Prostate gland (tissue), 2 donors: ENCODE data around the gene SH3GL3. TPM values are rescaled to one million over a fixed set of nuclear protein-coding genes. Genes with fewer than 3 reads are reported as not detected.

Experiments used
- DNase-seq: peaks from one replicate; pipeline ENCODE4 v3.0.0-alpha.2; 2019; ENCODE audit warnings: low spot score
- H3K27ac ChIP-seq, 2 donors: fragments of 200-600 bp; sonication (generic); 2 replicates each; pipeline ENCODE4 v1.5.1; 2017 to 2019
- H3K27me3 ChIP-seq: fragments of 200-600 bp; sonication (generic); replicated peaks from 2 replicates; pipeline ENCODE4 v1.5.1; 2019; ENCODE audit not compliant: insufficient read depth
- H3K36me3 ChIP-seq, 2 donors: fragments of 200-600 bp; sonication (generic); 1 replicate in 1 of 2; 2 replicates in 1 of 2; pipeline versions ENCODE4 v1.5.1 to v1.8.1; 2017 to 2019
- H3K4me1 ChIP-seq: fragments of 200-600 bp; sonication (generic); replicated peaks from 2 replicates; pipeline ENCODE4 v1.5.1; 2019
- H3K4me3 ChIP-seq, 2 donors: fragments of 200-600 bp; sonication (generic); 2 replicates each; pipeline ENCODE4 v1.5.1; 2017 to 2019
- H3K9me3 ChIP-seq: fragments of 200-600 bp; sonication (generic); 2 replicates; pipeline ENCODE4 v1.5.1; 2017
- POLR2A ChIP-seq: fragments of 450-650 bp; IDR thresholded peaks from one replicate; pipeline ENCODE4 v1.6.1; 2016; ENCODE audit warnings: antibody characterized with exemption, mild to moderate bottlenecking
- POLR2AphosphoS5 ChIP-seq: sonication (generic); formaldehyde crosslinking; IDR thresholded peaks from one replicate; pipeline ENCODE4 v1.6.1; 2017; ENCODE audit warnings: antibody characterized with exemption
- WGBS: methylation state at CpG from one replicate; pipeline ENCODE4 v1.1.5; 2018; 5-methylcytosine and 5-hydroxymethylcytosine counted together
- intact Hi-C: fragments of 100-400 bp; cut with DNase I; formaldehyde crosslinking; loops from one replicate; pipeline ENCODE4 v1.14.2; 2022
- total RNA-seq, 2 donors: library from RNA; depleted of rRNA; stranded (reverse); fragments of >200 nt; gene quantifications; one replicate each; pipeline ENCODE4 v1.1.0, GENCODE V29; 2016
- TF ChIP-seq, protein P1 (sequence below), 4 experiments: fragments of 200-600 bp in 2 of 4; fragments of 450-650 bp in 2 of 4; sonication (generic) in 2 of 4; IDR thresholded peaks; 1 replicate in 3 of 4; 2 replicates in 1 of 4; pipeline ENCODE4 v1.5.1; 2016 to 2019; ENCODE audit warnings: antibody characterized with exemption in 4 of 4, mild to moderate bottlenecking in 2 of 4, moderate library complexity in 2 of 4

SH3GL3 gene
- total RNA-seq, 2 donors from 2014 or later, result 2.2 to 7.4 TPM

DNA sequence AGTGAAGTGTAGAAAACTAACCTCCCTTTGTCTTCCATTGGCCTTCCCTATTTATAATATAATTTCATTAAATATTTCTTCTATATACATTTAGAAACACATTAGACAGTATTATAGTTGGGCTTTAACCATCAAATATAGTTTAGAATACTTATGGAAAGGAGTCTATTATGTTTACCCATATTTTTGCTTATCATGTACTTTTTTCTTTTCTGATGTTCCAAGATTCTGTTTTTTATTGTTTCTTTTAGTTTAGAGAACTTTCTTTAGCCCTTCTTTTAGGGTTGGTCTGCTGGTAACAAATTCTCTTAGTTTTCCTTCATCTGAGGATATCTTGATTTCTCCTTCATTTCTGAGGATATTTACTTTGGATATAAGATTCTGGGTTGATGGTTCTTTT lies 23.7 kb downstream of the SH3GL3 start:
- intact Hi-C loops, result no loop called here
- H3K4me3 ChIP-seq, result no peak overlapping the region

DNA sequence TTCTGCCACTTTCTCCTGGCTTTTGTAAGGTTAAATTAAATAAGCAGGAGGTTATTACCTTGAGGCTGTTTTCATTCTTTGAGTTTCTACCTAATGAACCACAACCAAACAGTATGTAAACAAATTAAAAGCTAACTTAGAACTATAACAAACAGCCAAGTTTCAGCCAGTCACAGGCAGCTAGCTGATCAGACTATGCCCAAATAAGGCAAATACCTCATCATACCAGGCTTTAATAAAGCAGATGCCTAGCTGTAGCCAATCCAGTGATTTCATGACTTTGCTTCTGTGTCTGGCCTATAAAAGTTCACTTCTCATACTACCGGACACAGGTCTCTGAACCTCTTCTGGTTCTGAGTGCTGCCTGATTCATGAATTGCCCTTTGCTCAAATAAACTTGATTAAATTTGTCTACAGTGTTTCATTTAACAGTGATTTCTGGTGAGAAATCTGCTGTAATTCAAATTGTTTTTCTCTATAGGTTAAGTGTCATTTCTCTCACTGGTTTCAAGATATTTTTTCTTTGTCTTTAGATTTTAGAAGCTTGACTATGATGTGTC lies 24.2 kb downstream of the SH3GL3 start:
- TF ChIP-seq, protein P1, sequence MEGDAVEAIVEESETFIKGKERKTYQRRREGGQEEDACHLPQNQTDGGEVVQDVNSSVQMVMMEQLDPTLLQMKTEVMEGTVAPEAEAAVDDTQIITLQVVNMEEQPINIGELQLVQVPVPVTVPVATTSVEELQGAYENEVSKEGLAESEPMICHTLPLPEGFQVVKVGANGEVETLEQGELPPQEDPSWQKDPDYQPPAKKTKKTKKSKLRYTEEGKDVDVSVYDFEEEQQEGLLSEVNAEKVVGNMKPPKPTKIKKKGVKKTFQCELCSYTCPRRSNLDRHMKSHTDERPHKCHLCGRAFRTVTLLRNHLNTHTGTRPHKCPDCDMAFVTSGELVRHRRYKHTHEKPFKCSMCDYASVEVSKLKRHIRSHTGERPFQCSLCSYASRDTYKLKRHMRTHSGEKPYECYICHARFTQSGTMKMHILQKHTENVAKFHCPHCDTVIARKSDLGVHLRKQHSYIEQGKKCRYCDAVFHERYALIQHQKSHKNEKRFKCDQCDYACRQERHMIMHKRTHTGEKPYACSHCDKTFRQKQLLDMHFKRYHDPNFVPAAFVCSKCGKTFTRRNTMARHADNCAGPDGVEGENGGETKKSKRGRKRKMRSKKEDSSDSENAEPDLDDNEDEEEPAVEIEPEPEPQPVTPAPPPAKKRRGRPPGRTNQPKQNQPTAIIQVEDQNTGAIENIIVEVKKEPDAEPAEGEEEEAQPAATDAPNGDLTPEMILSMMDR (IDR thresholded peaks at IDR 0.05), result no peak
- TF ChIP-seq POLR2AphosphoS5 (no peak), POLR2A (no peak)
- WGBS, result 81% methylated on average over 1 of the region's 1 CpG

More for the DNA sequence above, 23.7 kb downstream of the SH3GL3 start:
- no peaks in the 10 kb centered on the region for H3K27me3 ChIP-seq
- TF ChIP-seq POLR2A (no peak), POLR2AphosphoS5 (no peak)
- TF ChIP-seq, protein P1 (IDR thresholded peaks at IDR 0.05), result no peak
- H3K9me3 ChIP-seq, result no peaks in the 10 kb centered on the region
- no peak for DNase-seq
- no peaks in the 10 kb centered on the region for H3K36me3 ChIP-seq
- no peaks in the 10 kb centered on the region for H3K4me1 ChIP-seq
- H3K27ac ChIP-seq, result no peak overlapping the region

DNA sequence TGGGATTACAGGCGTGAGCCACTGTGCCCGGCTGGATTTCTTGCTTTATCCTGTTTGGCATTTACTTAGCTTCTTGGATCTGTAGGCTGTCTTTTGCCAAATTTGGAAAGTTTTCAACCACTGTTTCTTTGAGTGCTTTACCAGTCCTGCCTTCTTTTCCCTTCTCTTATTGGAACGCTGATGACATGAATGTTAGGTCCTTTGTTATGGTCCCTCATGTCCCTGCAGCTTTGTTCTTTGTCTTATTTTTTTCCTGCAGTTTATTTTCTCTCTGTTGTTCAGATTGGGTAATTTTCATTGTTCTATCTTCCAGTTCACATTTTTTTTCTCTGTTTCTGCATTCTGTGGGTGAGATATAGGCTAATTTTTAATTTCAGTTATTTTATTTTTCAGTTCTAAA lies 25.0 kb downstream of the SH3GL3 start:
- H3K4me1 ChIP-seq, result no peaks in the 10 kb centered on the region
- no peak overlapping the region for H3K4me3 ChIP-seq
- 95% methylated on average over 3 of the region's 3 CpGs for WGBS
- intact Hi-C loops, result no loop called here
- no peak overlapping the region for H3K27ac ChIP-seq
- no peaks in the 10 kb centered on the region for H3K27me3 ChIP-seq
- no peaks in the 10 kb centered on the region for H3K36me3 ChIP-seq
- H3K9me3 ChIP-seq, result no peaks in the 10 kb centered on the region
- TF ChIP-seq POLR2AphosphoS5, result no peak
- TF ChIP-seq, protein P1 (IDR thresholded peaks at IDR 0.05), result no peak
- no peak for TF ChIP-seq POLR2A
- no peak for DNase-seq

More for the DNA sequence above, 24.2 kb downstream of the SH3GL3 start:
- no peak for DNase-seq
- Histone ChIP-seq H3K9me3 (no peaks in the 10 kb centered on the region), H3K36me3 (no peaks in the 10 kb centered on the region), H3K27ac (no peak overlapping the region), H3K4me1 (no peaks in the 10 kb centered on the region), H3K27me3 (no peaks in the 10 kb centered on the region), H3K4me3 (no peak overlapping the region)
- intact Hi-C loops, result no loop called here

DNA sequence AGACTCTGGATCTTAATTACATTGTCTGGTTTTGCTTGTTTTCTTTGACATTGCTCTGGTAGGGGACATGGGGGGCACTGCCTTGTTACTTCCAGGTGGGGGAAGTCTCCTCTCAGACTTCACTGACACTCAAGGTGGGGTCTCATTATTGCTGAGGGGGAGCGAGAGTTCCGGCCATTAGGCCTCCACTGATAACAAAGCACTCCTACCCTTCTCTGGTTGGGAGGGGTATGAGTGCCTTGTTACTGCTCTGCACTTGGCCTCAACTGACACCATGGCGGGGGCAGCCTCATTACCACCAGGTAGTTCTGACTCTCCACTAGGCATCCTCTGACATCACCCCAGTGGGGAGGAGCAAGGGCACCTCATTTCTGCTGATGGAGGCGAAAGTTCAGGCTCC lies 25.7 kb downstream of the SH3GL3 start:
- H3K27ac ChIP-seq, result no peak overlapping the region

DNA sequence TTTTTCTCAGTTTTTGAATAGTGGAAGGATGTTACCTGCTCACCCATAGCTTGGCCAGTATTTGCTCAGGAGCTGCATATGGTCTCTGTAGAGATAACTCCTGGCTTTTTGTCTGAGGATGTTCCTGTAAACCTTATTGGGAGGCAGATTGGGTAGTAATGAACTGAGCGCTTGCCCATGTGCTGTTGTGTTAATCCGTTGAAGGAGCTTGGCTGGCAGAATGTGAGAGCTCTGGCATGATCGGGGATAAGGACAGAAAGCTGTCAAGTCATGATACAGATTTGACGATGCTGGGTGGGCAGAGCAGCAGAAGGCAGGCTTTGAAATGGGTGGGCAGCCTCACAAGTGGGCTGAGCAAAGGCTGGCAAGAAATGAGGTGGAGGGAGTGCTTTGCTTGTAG lies 27.4 kb downstream of the SH3GL3 start:
- H3K9me3 ChIP-seq, result no peaks in the 10 kb centered on the region
- intact Hi-C loops, result no loop called here
- H3K27me3 ChIP-seq, result no peaks in the 10 kb centered on the region
- WGBS, result 70% methylated on average over 4 of the region's 4 CpGs
- no peak overlapping the region for H3K4me3 ChIP-seq
- H3K4me1 ChIP-seq, result no peaks in the 10 kb centered on the region
- no peak overlapping the region for H3K27ac ChIP-seq
- TF ChIP-seq, protein P1 (IDR thresholded peaks at IDR 0.05), result no peak
- TF ChIP-seq POLR2A (no peak), POLR2AphosphoS5 (no peak)
- no peak for DNase-seq
- H3K36me3 ChIP-seq, result no peaks in the 10 kb centered on the region

More for the DNA sequence above, 25.7 kb downstream of the SH3GL3 start:
- 98% methylated on average over 4 of the region's 4 CpGs for WGBS
- TF ChIP-seq POLR2AphosphoS5 (no peak), POLR2A (no peak)
- TF ChIP-seq, protein P1 (IDR thresholded peaks at IDR 0.05), result no peak
- H3K4me1 ChIP-seq, result no peaks in the 10 kb centered on the region
- no peak overlapping the region for H3K4me3 ChIP-seq
- DNase-seq, result no peak
- no peaks in the 10 kb centered on the region for H3K27me3 ChIP-seq
- intact Hi-C loops, result no loop called here
- H3K9me3 ChIP-seq, result no peaks in the 10 kb centered on the region
- no peaks in the 10 kb centered on the region for H3K36me3 ChIP-seq
